HCT116 (cell line): ENCODE measurements around the gene LRIT2. TPM values are rescaled to one million over a fixed set of nuclear protein-coding genes. Genes with fewer than 3 reads are reported as not detected.

Experiments used
- ATAC-seq: fragments of 200-7000 bp; cut with Tn5 transposase; 2 replicates; pipeline ENCODE4 v1.9.1; 2020; ENCODE audit warnings: mild to moderate bottlenecking, moderate library complexity
- BruUV-seq: library from RNA; stranded (reverse); fragments of 400-500 nt; replicated peaks from 2 replicates; lab custom pipeline; 2021; lab: Mats Ljungman, UMichigan
- CTCF ChIA-PET: fragments of 300-600 bp; sonication (Branson Sonifier 250); formaldehyde crosslinking; loops from one replicate; lab custom pipeline; 2021; ENCODE audit warnings: antibody characterized with exemption; lab: Charles Lee
- POLR2A ChIA-PET: fragments of 300-600, 350-600 bp; sonication (Branson Sonifier 250); formaldehyde crosslinking; loops from one replicate; lab custom pipeline; 2021; ENCODE audit warnings: antibody characterized with exemption; lab: Charles Lee
- RAD21 ChIA-PET, 2 experiments: fragments of 300-600 bp; sonication (Branson Sonifier 250); formaldehyde crosslinking; loops; one replicate each; lab custom pipeline; 2023; ENCODE audit warnings: low total read pairs in 2 of 2; ENCODE audit not compliant: uncharacterized antibody in 2 of 2, unreplicated experiment in 2 of 2, low non-redundant PET in 1 of 2; lab: Charles Lee
- DNase-seq: peaks from one replicate; pipeline ENCODE4 v3.0.0-alpha.2; 2010; ENCODE audit warnings: low read depth, low spot score
- H2AFZ ChIP-seq: fragments of 200-600 bp; shearing (Covaris generic), sonication (generic); 2 replicates; pipeline ENCODE4 v1.6.1; 2017; ENCODE audit warnings: low read depth, mixed run types, mixed read lengths, antibody characterized with exemption, low read length; ENCODE audit not compliant: poor library complexity, severe bottlenecking
- H3K27ac ChIP-seq: 2 replicates; pipeline ENCODE4 v1.5.1; 2012; ENCODE audit warnings: low read depth, low read length
- H3K27me3 ChIP-seq: fragments of 200-600 bp; sonication (generic); 2 replicates; pipeline ENCODE4 v1.6.1; 2016; ENCODE audit warnings: mixed run types, low read length, mixed read lengths; ENCODE audit not compliant: insufficient read depth
- H3K36me3 ChIP-seq, 2 experiments: fragments of 200-500 bp in 1 of 2; fragments of 200-600 bp in 1 of 2; sonication (Bioruptor generic) in 1 of 2; sonication (generic) in 1 of 2; 2 replicates each; pipeline versions ENCODE4 v1.5.1 to v1.6.1; 2014 to 2016; ENCODE audit warnings: low read length in 2 of 2, inconsistent platforms in 1 of 2, mixed read lengths in 1 of 2, mixed run types in 1 of 2; ENCODE audit not compliant: insufficient read depth in 2 of 2, control insufficient read depth in 1 of 2
- H3K4me1 ChIP-seq, 2 experiments: fragments of 200-600 bp in 1 of 2; sonication (generic) in 1 of 2; 2 replicates each; pipeline versions ENCODE4 v1.5.1 to v1.6.1; 2012 to 2017; ENCODE audit warnings: low read length in 2 of 2, inconsistent platforms in 1 of 2, mild to moderate bottlenecking in 1 of 2, mixed read lengths in 1 of 2, mixed run types in 1 of 2, moderate library complexity in 1 of 2; ENCODE audit not compliant: insufficient read depth in 2 of 2, control insufficient read depth in 1 of 2
- H3K4me2 ChIP-seq: fragments of 200-600 bp; sonication (generic); 2 replicates; pipeline ENCODE4 v1.6.1; 2017; ENCODE audit warnings: mixed run types, low read length, mixed read lengths
- H3K4me3 ChIP-seq, 2 experiments: fragments of 200-600 bp in 1 of 2; sonication (generic) in 1 of 2; replicated peaks in 1 of 2; 2 replicates each; pipeline ENCODE4 v1.5.1; 2011 to 2016; ENCODE audit warnings: low read length in 2 of 2, control low read depth in 1 of 2, low read depth in 1 of 2, mild to moderate bottlenecking in 1 of 2, mixed read lengths in 1 of 2, mixed run types in 1 of 2
- H3K79me2 ChIP-seq: fragments of 200-600 bp; sonication (generic); 2 replicates; pipeline ENCODE4 v1.6.1; 2017; ENCODE audit warnings: mild to moderate bottlenecking, mixed run types, low read length, moderate library complexity, mixed read lengths; ENCODE audit not compliant: insufficient read depth
- H3K9ac ChIP-seq: fragments of 200-600 bp; sonication (generic); 2 replicates; pipeline ENCODE4 v1.6.1; 2016; ENCODE audit warnings: low read length, mixed read lengths
- H3K9me2 ChIP-seq: fragments of 200-600 bp; sonication (generic), shearing (Covaris generic); 2 replicates; pipeline ENCODE4 v1.6.1; 2017; ENCODE audit warnings: mixed run types, mild to moderate bottlenecking, moderate library complexity; ENCODE audit not compliant: insufficient read depth
- H3K9me3 ChIP-seq, 2 experiments: fragments of 200-500 bp in 1 of 2; fragments of 200-600 bp in 1 of 2; sonication (Bioruptor generic) in 1 of 2; sonication (generic) in 1 of 2; 2 replicates each; pipeline ENCODE4 v1.6.1; 2014 to 2017; ENCODE audit warnings: low read length in 2 of 2, mixed read lengths in 2 of 2, inconsistent platforms in 1 of 2, low read depth in 1 of 2, mild to moderate bottlenecking in 1 of 2, mixed run types in 1 of 2, moderate library complexity in 1 of 2; ENCODE audit not compliant: control insufficient read depth in 1 of 2, insufficient read depth in 1 of 2
- H4K20me1 ChIP-seq: fragments of 200-600 bp; sonication (generic), shearing (Covaris generic); 2 replicates; pipeline ENCODE4 v1.6.1; 2017; ENCODE audit warnings: mixed run types, mild to moderate bottlenecking, moderate library complexity; ENCODE audit not compliant: insufficient read depth
- CBX3 ChIP-seq: IDR thresholded peaks from 2 replicates; pipeline ENCODE4 v1.6.1; 2012; ENCODE audit warnings: low read depth
- CEBPB ChIP-seq: IDR thresholded peaks from 2 replicates; pipeline ENCODE4 v1.6.1; 2012; ENCODE audit warnings: low read depth
- EGR1 ChIP-seq: IDR thresholded peaks from 2 replicates; pipeline ENCODE4 v1.6.1; 2012; ENCODE audit warnings: low read depth
- JUND ChIP-seq: IDR thresholded peaks from 2 replicates; pipeline ENCODE4 v1.6.1; 2012
- POLR2A ChIP-seq: IDR thresholded peaks from 2 replicates; pipeline ENCODE4 v1.7.0; 2011; ENCODE audit warnings: borderline replicate concordance; ENCODE audit not compliant: insufficient read depth, insufficient read length; ENCODE audit errors: extremely low read depth
- RAD21 ChIP-seq: IDR thresholded peaks from 2 replicates; pipeline ENCODE4 v1.6.1; 2012; ENCODE audit warnings: low read depth, mild to moderate bottlenecking
- SP1 ChIP-seq: IDR thresholded peaks from 2 replicates; pipeline ENCODE4 v1.6.1; 2012; ENCODE audit warnings: low read depth
- SRF ChIP-seq: IDR thresholded peaks from 2 replicates; pipeline ENCODE4 v1.6.1; 2012; ENCODE audit warnings: low read depth
- TCF7L2 ChIP-seq: IDR thresholded peaks from 2 replicates; pipeline ENCODE4 v1.7.0; 2011; ENCODE audit warnings: borderline replicate concordance, inconsistent platforms; ENCODE audit not compliant: insufficient read depth, insufficient read length; ENCODE audit errors: extremely low read depth
- ZFX ChIP-seq: fragments of 450-650 bp; IDR thresholded peaks from 2 replicates; pipeline ENCODE4 v1.6.1; 2017
- intact Hi-C: fragments of 100-400 bp; cut with micrococcal nuclease; formaldehyde crosslinking; loops from 2 replicates; pipeline ENCODE4 v1.10.0; 2022
- total RNA-seq: library from RNA; stranded (reverse); gene quantifications from one replicate; pipeline ENCODE4 v1.2.1, GENCODE V29; 2021; ENCODE audit not compliant: unreplicated experiment
- TF ChIP-seq, protein P1 (sequence below): IDR thresholded peaks from 2 replicates; pipeline ENCODE4 v1.6.1; 2011; ENCODE audit warnings: mild to moderate bottlenecking, low read length, moderate library complexity; ENCODE audit not compliant: insufficient replicate concordance; ENCODE audit errors: extremely low read depth
- TF ChIP-seq, protein P2 (sequence below): IDR thresholded peaks from 2 replicates; pipeline ENCODE4 v1.6.1; 2012; ENCODE audit warnings: low read depth
- TF ChIP-seq, protein P3 (sequence below): IDR thresholded peaks from 2 replicates; pipeline ENCODE4 v1.6.1; 2012

The LRIT2 gene
- total RNA-seq, 1 experiment from 2014 or later: not detected

DNA sequence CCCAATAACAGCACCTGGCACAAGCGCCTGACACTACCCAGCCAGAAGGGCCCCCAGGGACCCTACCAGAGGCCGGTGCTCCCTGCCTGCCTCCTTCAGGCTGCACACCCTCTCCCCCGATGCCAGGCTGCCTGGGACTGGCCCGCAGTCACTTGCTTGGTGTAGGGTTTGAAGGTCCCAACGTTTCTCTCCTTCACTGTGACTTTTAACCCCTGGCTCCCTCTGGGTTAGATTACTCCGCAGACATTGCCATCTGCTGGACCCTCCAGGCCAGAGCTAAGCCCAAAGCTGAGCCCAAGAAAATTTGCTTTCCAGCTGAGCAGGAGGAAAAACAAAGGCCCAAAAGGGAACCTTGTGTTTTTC is 24.1 kb downstream of the LRIT2 start:
- H3K4me1 ChIP-seq: no peaks in the 10 kb centered on the region
- H3K27me3 ChIP-seq: peaks cover 14% of the 10 kb centered on the region
- intact Hi-C loops: no loop called here
- no peak overlapping the region for H3K4me3 ChIP-seq
- TF ChIP-seq, protein P1, sequence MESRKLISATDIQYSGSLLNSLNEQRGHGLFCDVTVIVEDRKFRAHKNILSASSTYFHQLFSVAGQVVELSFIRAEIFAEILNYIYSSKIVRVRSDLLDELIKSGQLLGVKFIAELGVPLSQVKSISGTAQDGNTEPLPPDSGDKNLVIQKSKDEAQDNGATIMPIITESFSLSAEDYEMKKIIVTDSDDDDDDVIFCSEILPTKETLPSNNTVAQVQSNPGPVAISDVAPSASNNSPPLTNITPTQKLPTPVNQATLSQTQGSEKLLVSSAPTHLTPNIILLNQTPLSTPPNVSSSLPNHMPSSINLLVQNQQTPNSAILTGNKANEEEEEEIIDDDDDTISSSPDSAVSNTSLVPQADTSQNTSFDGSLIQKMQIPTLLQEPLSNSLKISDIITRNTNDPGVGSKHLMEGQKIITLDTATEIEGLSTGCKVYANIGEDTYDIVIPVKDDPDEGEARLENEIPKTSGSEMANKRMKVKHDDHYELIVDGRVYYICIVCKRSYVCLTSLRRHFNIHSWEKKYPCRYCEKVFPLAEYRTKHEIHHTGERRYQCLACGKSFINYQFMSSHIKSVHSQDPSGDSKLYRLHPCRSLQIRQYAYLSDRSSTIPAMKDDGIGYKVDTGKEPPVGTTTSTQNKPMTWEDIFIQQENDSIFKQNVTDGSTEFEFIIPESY: no peak
- no peak for TF ChIP-seq RAD21
- TF ChIP-seq, protein P2, sequence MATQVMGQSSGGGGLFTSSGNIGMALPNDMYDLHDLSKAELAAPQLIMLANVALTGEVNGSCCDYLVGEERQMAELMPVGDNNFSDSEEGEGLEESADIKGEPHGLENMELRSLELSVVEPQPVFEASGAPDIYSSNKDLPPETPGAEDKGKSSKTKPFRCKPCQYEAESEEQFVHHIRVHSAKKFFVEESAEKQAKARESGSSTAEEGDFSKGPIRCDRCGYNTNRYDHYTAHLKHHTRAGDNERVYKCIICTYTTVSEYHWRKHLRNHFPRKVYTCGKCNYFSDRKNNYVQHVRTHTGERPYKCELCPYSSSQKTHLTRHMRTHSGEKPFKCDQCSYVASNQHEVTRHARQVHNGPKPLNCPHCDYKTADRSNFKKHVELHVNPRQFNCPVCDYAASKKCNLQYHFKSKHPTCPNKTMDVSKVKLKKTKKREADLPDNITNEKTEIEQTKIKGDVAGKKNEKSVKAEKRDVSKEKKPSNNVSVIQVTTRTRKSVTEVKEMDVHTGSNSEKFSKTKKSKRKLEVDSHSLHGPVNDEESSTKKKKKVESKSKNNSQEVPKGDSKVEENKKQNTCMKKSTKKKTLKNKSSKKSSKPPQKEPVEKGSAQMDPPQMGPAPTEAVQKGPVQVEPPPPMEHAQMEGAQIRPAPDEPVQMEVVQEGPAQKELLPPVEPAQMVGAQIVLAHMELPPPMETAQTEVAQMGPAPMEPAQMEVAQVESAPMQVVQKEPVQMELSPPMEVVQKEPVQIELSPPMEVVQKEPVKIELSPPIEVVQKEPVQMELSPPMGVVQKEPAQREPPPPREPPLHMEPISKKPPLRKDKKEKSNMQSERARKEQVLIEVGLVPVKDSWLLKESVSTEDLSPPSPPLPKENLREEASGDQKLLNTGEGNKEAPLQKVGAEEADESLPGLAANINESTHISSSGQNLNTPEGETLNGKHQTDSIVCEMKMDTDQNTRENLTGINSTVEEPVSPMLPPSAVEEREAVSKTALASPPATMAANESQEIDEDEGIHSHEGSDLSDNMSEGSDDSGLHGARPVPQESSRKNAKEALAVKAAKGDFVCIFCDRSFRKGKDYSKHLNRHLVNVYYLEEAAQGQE: no peak
- no peak for TF ChIP-seq ZFX
- TF ChIP-seq, protein P3, sequence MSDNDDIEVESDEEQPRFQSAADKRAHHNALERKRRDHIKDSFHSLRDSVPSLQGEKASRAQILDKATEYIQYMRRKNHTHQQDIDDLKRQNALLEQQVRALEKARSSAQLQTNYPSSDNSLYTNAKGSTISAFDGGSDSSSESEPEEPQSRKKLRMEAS: no peak
- TF ChIP-seq SP1: no peak
- TF ChIP-seq SRF: no peak
- no peak for TF ChIP-seq CBX3
- no peak for TF ChIP-seq CEBPB
- no peak for TF ChIP-seq TCF7L2
- TF ChIP-seq EGR1: no peak
- TF ChIP-seq POLR2A: no peak
- TF ChIP-seq JUND: no peak
- H3K36me3 ChIP-seq: no peaks in the 10 kb centered on the region
- DNase-seq: no peak
- H3K9ac ChIP-seq: no peak overlapping the region
- ChIA-PET POLR2A (no interaction called here), CTCF (interaction anchor here (1.3 kb wide), 1 partner anchor 10 kb away, joined by 3 read pairs; no protein-coding TSS in a partner anchor), RAD21 (no interaction called here)
- H4K20me1 ChIP-seq: no peaks in the 10 kb centered on the region
- H3K9me2 ChIP-seq: no peaks in the 10 kb centered on the region
- H3K27ac ChIP-seq: no peak overlapping the region
- BruUV-seq: no TSS peak
- no peaks in the 10 kb centered on the region for H3K79me2 ChIP-seq
- no peak overlapping the region for H2AFZ ChIP-seq
- ATAC-seq: no peak
- H3K9me3 ChIP-seq: no peaks in the 10 kb centered on the region
- H3K4me2 ChIP-seq: no peak overlapping the region
